Measurements from ENCODE around the gene DERA.
"Not testable (repeated sequence)": the region's sequence is repeated elsewhere in the genome, so short reads cannot be mapped to it uniquely, and the experiment has no call there.

Gene DERA

DNA sequence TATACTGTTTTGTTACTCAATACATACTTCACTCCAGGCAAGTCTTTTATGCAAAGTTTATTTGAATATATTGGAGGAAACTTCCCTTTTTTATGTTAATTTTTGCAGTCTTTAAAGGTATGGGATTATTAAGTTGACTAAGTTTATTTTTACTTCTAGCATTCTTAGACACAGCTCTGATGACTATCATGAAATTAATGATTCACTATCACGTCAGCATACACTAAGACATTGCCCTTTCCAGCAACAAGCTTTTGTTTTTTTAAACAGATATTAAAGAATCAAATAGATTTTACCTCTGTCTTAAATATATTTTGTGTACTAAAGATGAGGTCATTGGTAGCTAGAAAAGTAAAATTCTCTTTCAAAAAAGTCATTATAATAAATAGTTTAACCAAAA lies 52.1 kb downstream of the DERA start:
- no peak for DNase-seq (ENCODE audit: low read depth in 2 of 2)

DNA sequence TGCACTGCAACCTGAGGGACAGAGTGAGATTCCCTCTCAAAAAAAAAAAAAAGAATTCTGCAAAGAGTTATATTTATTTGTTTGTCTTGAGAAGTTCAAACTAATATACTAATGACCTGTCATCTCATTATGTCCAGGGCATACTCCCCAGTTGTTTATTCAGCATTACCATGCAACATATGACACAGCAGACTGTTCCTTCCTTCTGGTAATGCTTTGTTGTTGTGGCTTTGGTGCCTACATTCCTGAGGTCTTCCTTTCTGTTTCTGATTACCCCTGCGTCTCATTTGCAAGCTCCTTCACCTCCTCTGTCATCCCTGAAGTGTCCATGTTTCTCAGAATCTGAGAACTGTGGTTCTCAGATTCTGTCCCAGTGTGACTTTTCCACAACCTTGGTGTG lies 55.3 kb downstream of the DERA start:
- DNase-seq (ENCODE audit: low read depth in 2 of 2), result no peak

DNA sequence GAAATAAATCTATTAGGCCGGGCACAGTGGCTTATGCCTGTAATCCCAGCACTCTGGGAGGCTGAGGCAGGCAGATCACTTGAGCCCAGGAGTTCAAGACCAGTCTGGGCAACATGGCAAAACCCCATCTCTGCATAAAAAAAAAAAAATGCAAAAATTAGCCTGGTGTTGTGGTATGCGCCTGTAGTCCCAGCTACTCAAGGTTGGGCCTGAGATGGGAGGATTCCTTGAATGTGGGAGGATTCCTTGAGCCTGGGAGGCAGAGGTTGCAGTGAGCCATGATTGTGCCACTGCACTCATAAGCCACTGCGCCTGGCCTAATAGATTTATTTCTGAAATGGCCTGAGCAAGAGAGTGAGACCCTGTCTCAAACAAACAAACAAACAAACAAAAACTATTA lies 55.9 kb downstream of the DERA start:
- not testable (repeated sequence) for DNase-seq (ENCODE audit: low read depth in 2 of 2)

DNA sequence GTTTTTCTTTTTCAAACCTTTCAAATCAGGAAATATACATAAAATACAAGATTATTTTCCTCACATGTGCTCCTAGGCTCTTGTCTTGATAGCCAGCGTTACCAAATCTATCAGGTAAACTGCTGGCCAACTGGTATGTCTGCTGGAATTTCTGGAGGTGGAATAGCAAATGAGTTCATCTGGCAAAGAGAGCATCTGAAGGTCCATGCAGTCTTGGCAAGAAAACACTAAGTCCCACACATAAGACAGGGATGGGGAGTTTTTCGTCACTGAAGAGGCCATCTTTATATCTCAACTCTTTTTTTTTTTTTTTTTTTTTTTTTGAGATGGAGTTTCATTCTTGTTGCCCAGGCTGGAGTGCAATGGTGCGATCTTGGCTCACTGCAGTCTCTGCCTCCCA lies 60.1 kb downstream of the DERA start:
- no peak for DNase-seq (ENCODE audit: low read depth in 2 of 2)

DNA sequence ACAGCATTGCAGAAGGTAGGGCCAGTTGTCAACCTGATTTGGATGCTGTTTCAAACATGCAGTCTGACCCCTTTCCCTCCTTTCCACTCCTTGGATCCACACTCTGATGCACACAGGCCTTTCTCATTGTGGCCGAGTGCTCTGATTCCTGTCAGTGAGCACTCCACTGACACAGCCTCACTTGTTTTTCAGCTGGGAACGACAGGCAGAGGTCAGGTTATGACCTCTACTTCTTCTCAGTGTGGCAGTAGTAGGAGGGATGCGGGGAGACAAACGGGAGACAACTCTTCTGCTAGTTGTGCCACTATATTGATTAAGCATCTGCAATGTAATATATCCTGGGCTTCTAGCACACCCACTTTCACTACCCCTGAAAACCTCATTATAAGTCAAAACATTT lies 61.8 kb downstream of the DERA start:
- DNase-seq (ENCODE audit: low read depth in 2 of 2), result no peak

DNA sequence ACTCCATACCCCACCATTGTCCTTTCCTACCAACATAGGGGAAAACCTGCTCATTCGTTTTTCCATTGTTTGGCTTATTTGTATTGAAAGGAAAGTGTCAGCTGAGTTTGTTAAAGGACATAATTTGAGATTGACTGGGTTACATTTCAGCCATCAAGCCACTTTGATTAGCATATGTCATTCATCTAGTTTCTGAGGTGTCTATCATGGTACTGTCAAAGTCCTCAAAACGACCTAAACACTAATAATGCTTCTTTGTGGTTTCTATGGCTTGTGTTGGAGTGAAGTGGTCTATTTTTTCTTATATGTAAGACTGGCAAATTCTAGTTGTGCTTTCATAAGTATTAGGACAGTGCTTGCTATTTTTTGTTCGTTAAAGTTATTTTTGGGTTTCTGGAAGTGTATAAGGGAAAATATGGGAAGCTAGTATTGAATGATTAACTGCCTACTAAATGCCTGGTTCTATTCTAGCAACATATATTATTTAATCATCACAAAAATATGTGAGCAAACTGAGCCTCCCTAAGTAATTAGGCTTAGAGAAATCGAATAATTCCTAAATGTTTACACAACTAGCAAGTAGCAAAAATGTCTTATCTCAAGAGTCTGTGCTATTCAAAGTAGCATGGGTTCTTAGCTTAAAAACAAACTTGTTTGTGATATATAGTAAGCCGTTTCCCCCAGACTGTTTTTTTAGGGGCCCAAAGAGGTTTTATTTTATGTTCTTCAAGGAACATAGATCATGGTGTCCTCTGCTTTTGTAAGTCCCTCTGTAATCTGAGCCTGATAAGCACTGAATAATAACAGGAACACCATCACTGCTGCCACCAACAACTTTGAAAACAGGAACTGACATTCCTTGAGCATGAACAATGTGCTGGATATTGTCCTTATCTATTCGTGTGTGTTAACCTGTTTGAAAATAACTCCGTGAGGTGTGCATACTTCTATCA lies 67.1 kb downstream of the DERA start:
- DNase-seq (ENCODE audit: low read depth in 2 of 2), result no peak

DNA sequence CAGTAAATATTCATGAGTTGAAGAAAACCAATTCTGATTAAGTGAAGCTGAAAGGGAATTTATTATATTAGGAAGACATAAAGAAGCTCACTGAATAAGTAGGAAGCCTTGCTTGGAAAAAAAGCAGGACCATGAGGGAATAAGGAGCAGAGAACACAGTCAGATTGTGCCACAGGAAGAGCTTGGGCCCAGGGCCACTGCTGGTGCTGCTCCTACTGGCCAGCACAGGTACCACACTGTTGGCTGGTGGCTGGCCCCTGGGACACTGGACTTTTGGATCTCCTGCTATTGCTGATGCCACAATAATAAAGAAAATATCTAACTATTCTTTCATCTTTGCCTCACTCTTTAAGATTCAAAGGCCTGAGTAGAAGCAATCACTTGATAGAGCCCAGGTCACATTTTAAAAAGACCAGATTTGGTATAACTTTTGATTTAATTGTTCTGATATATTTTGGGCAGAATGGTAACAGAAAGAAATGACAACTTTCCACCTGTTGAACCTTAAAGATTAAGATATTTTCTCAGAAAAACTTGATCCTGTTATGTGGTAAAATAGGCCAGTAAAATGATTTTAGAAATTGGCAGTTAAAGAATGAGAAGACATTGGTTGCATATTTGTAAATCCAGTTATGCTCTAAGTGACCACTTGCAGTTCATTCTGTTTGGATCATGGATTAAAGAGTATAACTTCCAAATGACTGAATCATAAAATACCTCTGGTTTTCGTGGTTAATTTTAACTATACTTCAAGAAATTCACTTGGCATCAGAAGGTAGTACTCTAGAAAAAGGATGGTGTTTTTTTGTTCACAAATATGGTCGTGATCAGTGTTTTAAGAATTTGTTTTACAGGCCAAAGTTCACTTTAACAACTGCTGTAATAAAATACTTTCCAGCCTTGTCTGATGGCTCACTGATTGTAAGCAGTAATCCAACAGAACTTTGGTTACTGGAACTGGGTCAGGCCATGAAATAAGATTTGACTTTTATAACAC lies 68.3 kb downstream of the DERA start:
- DNase-seq (ENCODE audit: low read depth in 2 of 2), result no peak

DNA sequence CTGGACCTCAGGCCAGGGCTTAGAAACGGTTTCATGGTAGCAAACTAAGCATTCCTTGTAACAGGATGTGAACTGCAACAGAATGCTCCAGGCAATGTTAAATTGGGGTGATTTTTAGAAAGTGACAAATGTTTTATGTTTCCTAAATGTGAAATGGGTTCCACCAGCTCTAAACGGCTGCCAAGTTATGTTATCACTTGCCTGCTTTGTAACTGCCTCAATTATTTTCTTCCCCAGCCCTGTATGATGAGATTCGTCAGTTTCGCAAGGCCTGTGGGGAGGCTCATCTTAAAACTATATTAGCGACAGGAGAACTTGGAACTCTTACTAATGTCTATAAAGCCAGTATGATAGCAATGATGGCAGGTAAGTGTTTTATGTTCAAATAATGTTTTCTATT lies 70.9 kb downstream of the DERA start:
- no peak for DNase-seq (ENCODE audit: low read depth in 2 of 2)

DNA sequence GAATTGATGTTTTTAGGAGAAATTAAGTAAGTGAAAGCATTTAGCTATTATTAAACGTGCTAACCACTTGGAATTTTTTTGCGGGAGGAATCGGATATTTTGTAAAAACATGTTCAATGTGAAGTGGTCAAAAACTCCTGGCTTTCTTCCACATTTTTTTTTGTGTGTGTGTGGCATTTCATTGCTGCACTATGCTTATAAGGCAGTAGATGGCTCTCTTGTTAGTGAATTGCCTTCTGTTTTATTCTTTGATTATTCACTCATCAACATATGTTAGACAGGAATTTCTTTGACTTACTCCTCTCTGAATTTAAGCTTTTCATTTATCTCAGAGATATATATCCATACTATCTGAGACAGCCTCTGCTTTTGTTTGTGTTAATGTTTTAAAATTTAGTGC lies 71.3 kb downstream of the DERA start:
- no peak for DNase-seq (ENCODE audit: low read depth in 2 of 2)

DNA sequence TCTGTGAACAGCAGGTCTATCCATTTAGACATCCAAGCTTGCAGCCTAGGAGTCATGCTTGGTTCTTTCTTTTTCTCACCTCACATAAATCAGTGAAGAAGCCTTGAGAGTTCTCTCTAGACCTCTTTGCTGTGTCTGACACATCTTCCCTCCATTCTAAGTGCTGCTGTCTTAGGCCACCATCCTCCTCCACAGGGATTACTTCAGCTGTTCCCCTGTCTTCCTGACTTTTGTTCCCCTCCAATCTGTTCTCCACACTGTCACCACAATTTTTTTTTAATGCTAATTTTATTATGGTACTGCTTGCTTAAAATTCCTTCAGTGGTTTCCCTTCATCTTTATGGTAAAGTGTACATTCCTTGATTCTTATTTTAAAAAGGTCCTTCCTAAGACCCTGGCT lies 71.8 kb downstream of the DERA start:
- no peak for DNase-seq (ENCODE audit: low read depth in 2 of 2)

DNA sequence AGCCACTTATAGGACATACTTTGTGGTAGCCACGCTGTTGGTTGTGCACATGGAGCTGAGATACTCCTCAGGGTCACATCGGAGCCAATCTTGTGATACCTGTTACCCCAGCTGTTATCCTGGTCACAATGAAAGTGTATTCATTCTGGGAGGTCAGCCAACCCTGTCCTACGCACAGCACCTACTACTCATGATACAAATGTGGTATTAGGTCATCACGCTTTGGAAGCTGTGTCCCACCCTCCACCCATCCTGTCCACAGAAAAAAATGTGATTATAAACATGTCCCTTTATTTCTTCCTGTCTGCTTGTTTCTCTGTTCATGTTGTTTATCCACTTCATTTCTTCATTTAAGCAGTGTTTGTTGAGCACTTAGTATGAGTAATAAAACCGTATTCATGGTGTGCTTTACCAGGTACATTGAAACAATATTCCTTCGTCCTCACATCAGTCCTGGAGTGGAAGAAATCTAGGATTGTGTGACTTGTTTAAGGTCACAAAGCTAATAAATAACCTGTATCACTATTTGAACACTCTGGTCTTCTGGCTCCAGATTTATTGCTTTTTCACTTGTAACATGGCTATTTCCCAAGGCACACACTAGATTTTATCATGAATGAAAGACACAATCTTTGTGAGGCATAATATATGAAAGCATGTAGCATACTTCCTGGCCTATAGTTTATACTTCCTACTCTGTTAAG lies 73.1 kb downstream of the DERA start:
- no peak for DNase-seq (ENCODE audit: low read depth in 2 of 2)

DNA sequence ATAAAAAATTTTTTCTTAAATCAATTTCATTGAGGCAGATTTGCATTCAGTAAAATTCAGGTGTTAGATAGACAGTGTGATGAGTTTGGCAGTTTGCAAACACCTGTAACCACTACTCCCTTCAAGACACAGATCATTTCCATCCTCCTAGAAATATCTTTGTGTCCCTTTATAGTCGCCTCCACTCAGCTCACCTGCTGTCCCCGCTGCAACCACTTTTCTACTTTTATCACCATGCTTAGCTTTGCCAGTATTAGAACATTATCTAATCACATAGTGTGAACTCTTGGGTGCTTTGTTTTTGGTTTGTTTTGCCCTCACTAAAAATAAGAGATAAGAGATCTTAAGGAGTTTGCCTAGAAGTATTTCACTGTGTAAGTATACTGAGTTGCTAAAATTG lies 73.8 kb downstream of the DERA start:
- no peak for DNase-seq (ENCODE audit: low read depth in 2 of 2)

DNA sequence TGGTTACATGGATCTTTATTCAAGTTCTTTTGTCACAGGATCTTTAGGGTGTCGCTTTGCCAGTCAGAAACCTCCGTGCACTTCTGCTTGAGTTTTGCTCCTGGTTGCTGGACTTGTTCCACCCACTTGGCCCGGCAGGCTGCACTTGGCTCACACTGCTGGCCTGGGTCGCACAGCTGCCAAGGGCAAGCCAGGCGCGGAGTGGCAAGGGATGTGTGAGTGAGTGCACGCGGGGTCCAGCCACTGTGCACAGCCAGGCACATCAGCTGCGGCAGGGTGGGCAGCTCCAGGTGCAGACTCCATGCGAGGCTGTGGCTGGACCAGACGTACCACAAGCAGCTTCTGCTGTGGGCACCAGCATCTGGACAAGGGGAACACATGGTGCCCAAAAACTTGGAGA lies 76.6 kb downstream of the DERA start:
- no peak for DNase-seq (ENCODE audit: low read depth in 2 of 2)

DNA sequence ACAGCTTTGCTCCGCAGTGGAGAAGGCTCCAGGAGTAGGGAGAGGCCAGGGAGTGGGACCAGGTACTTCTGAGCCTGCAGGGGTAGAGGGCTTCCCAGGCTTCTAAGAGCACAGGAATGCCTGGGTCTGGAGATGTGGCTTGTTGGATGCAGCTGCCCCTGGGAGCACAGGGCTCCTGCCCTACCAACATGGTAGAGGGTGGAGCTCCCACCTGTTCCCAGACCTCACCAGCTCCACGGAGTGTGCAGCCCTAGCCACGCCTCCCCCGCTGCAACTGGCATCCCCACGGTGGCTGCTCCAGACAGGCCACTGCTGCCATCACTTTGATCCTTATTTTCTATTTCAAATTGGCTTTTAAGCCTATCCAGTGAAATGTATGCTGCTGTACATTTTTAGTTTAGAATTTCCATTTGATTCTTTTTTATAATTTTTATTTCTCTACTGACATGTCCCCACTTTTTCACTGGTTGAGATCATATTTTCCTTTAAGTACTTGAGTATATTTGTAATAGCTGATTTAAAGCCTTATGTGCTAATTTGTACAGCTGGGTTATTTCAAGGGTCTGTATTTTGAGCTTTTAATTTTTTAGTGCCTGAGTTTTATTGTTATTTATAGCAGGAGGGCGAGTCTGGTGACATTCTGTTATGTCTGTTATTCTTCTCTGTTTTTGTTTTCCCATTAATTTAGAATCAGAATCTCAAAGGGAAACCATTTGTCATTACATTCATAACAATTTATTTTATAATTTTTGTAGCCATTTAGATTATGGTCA lies 78.0 kb downstream of the DERA start:
- DNase-seq (ENCODE audit: low read depth in 2 of 2), result no peak

DNA sequence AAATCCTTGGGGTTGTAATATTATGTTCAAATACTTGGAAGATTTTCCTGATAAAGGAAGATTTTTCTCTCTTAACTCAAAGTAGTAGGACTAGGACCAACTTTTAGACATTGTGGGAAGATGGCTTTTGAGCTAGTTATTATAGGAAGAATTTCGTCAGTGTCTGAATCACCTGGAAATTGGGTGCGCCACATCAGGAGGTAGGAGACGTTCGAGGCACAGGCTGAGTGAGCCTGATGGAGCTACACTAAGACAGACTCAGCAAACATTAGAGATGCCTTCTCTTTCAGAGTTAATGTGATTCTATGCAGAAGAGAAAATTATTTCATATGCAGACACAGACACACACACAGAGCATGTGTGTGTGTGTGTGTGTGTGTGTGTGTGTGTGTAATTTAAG lies 84.7 kb downstream of the DERA start:
- no peak for DNase-seq (ENCODE audit: low read depth in 2 of 2)

DNA sequence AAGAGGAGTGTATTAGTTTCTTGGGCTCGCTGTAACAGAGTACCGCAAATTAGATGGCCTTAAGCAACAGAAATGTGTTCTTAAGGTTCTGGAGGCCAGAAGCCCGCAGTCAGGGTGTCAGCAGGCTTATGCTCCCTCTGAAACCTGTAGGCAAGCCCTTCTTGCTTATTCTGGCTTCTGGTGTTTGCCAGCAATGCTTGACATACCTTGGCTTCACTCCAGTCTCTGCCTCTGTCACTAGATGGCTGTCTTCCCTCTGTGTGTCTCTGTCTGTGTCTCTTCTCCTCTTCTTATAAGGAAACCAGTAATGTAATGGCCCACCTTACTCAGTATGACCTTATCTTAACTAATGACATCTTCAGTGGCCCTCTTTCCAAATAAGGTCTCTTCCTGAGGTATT lies 85.1 kb downstream of the DERA start:
- no peak for DNase-seq (ENCODE audit: low read depth in 2 of 2)

DNA sequence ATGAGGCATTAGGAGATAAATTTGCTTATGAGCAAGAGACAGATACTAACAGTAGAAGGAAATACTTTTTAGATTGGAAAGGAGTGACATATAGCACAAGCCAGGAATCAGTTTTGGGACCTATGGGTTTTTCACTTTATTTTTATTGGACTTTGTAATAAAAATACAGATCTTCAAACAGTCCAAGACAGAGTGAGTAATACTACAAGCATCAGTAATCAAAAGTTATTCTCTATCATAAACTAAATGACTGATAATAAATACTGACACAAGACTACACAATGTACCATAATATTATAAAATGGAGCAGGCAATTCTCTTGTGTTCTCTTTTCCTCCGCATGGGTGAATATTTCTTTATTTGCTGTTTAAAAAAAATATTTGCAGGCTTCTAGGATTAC lies 85.8 kb downstream of the DERA start:
- DNase-seq (ENCODE audit: low read depth in 2 of 2), result no peak

DNA sequence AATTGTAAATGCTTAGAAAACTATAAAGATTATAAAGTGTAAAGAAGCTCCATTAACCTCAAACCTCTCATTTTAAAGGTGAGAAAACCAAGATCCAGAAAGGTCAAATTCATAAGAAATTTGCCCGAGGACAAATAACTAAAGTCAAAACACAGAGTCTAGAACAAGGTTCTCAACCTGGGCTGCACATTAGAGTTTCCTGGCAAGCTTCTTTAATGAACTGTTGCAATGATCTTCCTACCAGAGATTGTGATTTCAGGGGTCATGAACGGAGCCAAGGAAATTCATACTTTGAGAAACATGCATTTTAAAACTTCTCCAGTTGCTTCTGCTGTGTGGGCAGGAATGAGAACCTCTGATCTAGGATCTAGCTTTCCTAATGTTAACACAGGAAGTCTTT lies 86.8 kb downstream of the DERA start:
- no peak for DNase-seq (ENCODE audit: low read depth in 2 of 2)

DNA sequence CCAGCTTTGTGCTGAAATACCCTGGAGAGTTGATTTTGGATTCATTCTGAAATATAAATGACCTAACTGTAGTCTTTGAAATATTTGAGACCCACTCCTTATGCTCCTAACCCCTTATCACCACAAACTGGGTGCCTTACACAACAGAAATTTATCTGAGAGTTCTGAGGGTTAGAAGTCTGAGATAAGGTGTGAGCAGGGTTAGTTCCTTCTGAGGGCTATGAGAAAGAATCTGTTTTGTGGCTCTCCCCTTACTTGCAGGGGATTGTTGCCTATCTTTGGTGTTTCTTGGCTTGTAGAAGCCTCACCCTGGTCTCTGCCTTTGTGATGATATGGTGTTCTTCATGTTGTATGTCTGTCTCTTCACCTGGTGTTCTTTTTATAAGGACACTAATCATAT lies 91.7 kb downstream of the DERA start:
- DNase-seq (ENCODE audit: low read depth in 2 of 2), result no peak

DNA sequence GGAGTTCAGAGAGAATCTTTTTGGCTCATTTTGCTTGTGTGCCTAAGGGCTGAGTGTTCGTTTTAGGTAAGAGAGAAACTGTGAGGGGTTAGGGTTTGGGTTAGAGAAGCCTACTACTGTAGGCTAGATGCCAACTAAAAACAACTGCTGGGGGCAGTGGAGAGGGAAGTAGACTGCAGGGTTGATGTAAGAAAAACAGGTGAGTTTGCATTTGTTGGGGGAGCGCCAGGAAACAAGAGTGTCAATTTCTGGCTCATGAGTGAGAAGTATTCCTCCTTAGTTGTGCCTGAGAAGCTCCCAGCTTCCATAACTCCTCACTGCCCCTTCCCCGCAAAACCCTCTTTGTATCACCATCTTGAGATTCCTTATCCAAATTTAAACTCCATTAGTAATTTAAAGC lies 92.3 kb downstream of the DERA start:
- no peak for DNase-seq (ENCODE audit: low read depth in 2 of 2)

DNA sequence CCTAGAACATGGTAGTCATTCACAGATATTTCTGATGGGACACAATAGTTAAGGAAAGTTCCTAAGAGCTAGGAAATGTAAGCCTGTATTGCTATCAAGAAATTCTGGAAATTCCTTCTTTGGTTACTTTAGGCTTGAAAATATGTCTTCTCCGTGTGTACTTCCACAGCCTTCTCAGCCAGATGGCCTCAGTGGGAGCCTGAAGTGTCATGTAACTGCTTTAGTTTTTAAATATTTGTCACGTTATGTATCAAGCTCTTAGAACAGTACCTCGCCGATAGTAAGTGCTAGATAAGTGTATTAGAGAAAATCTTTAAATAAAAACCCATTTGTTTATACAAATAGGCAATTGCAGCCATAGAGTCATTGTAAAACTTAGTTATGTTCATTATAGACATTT lies 95.6 kb downstream of the DERA start:
- DNase-seq (ENCODE audit: low read depth in 2 of 2), result no peak

Data from stimulated activated CD4-positive, alpha-beta T cell treated with anti-CD3 and anti-CD28 coated beads, Interleukin-1b, Interleukin-23, amount 100 ng/mL, for 4 hours (primary cell).